HepG2 (cell line): ENCODE results near the gene NEK11. TPM values are rescaled to one million over a fixed set of nuclear protein-coding genes. Genes with fewer than 3 reads are reported as not detected.
A peak's percentile ranks its signal among the peaks of the same experiment; 100 is the strongest.

ENCODE experiments used
- ATAC-seq: fragments of 200-7000 bp; cut with Tn5 transposase; 3 replicates; pipeline ENCODE4 v1.9.1; 2020; ENCODE audit warnings: mild to moderate bottlenecking, moderate library complexity
- BruUV-seq: library from RNA; stranded (reverse); fragments of 400-500 nt; replicated peaks from 2 replicates; lab custom pipeline; 2021; lab: Mats Ljungman, UMichigan
- CTCF ChIA-PET: fragments of 300-600 bp; formaldehyde crosslinking; extraction: SDS; loops from one replicate; lab custom pipeline; 2021; ENCODE audit warnings: low total read pairs, inconsistent platforms, low intra/inter-chr PET ratio; lab: Yijun Ruan, JAX
- POLR2A ChIA-PET: fragments of 350-600 bp; sonication (Branson Sonifier 250); formaldehyde crosslinking; loops from one replicate; lab custom pipeline; 2020; ENCODE audit warnings: antibody characterized with exemption, inconsistent platforms; lab: Yijun Ruan, JAX
- DNase-seq: peaks from one replicate; pipeline ENCODE4 v3.0.0-alpha.2; 2015; ENCODE audit warnings: low spot score
- FAIRE-seq: peaks from 3 replicates; lab custom pipeline; 2011; peaks lifted over from hg19 to GRCh38; lab: Jason Lieb, UNC
- H2AFZ ChIP-seq: one replicate; pipeline ENCODE4 v1.6.1; 2011; ENCODE audit warnings: low read length, inconsistent platforms
- H3K27ac ChIP-seq: fragments of 300-600 bp; 3 replicates; pipeline ENCODE4 v1.8.0; 2011; ENCODE audit warnings: mixed run types, mild to moderate bottlenecking, mixed read lengths, low read length, inconsistent platforms; ENCODE audit not compliant: insufficient read depth; ENCODE audit errors: extremely low read length
- H3K27me3 ChIP-seq, 2 experiments: fragments of 200-600 bp in 1 of 2; 2 replicates in 1 of 2; 3 replicates in 1 of 2; pipeline versions ENCODE4 v1.6.0 to v1.8.0; 2011; ENCODE audit warnings: low read length in 2 of 2, mild to moderate bottlenecking in 2 of 2, moderate library complexity in 2 of 2, inconsistent platforms in 1 of 2; ENCODE audit not compliant: insufficient read depth in 2 of 2, control insufficient read depth in 1 of 2
- H3K36me3 ChIP-seq, 2 experiments: fragments of 200-600 bp in 1 of 2; replicated peaks in 1 of 2; 2 replicates in 1 of 2; 3 replicates in 1 of 2; pipeline versions ENCODE4 v1.5.1 to v1.8.0; 2011; ENCODE audit warnings: low read length in 2 of 2, inconsistent platforms in 1 of 2; ENCODE audit not compliant: insufficient read depth in 2 of 2, control insufficient read depth in 1 of 2
- H3K4me1 ChIP-seq: 2 replicates; pipeline ENCODE4 v1.5.1; 2012; ENCODE audit warnings: low read length, inconsistent platforms; ENCODE audit not compliant: insufficient read depth
- H3K4me2 ChIP-seq: 2 replicates; pipeline ENCODE4 v1.6.0; 2011; ENCODE audit warnings: low read depth, low read length, inconsistent platforms
- H3K4me3 ChIP-seq, 3 experiments: fragments of 200-600 bp in 1 of 3; sonication (generic), shearing (Covaris generic) in 1 of 3; replicated peaks in 1 of 3; 2 replicates each; pipeline ENCODE4 v1.5.1; 2011 to 2016; ENCODE audit warnings: low read length in 3 of 3, inconsistent platforms in 2 of 3, low read depth in 2 of 3, mild to moderate bottlenecking in 2 of 3, control low read depth in 1 of 3, mixed read lengths in 1 of 3; ENCODE audit not compliant: insufficient read depth in 1 of 3
- H3K79me2 ChIP-seq: one replicate; pipeline ENCODE4 v1.6.1; 2011; ENCODE audit warnings: low read length, inconsistent platforms; ENCODE audit not compliant: insufficient read depth
- H3K9ac ChIP-seq: 2 replicates; pipeline ENCODE4 v1.6.0; 2011; ENCODE audit warnings: mild to moderate bottlenecking, low read depth, low read length, inconsistent platforms; ENCODE audit not compliant: insufficient read depth
- H3K9me3 ChIP-seq: 2 replicates; pipeline ENCODE4 v1.5.1; 2012; ENCODE audit warnings: mild to moderate bottlenecking, low read length
- H4K20me1 ChIP-seq: 2 replicates; pipeline ENCODE4 v1.6.0; 2011; ENCODE audit warnings: inconsistent platforms, mild to moderate bottlenecking, low read length, moderate library complexity; ENCODE audit not compliant: insufficient read depth
- BCL6 ChIP-seq: IDR thresholded peaks from 2 replicates; pipeline ENCODE4 v1.6.1; 2016; ENCODE audit warnings: missing genetic modification reagents, missing compliant biosample characterization
- BHLHE40 ChIP-seq: IDR thresholded peaks from 2 replicates; pipeline ENCODE4 v1.6.1; 2011; ENCODE audit warnings: low read length, improper control_type of control experiment
- CREB1 ChIP-seq, 2 experiments: fragments of 450-650 bp in 1 of 2; IDR thresholded peaks; 2 replicates each; pipeline ENCODE4 v1.6.1; 2016 to 2017; ENCODE audit warnings: control low read depth in 1 of 2, mild to moderate bottlenecking in 1 of 2, missing compliant biosample characterization in 1 of 2, missing genetic modification characterization in 1 of 2
- HIVEP1 ChIP-seq: sonication (generic); formaldehyde crosslinking; IDR thresholded peaks from 2 replicates; pipeline ENCODE4 v1.4.0; 2020; ENCODE audit warnings: mild to moderate bottlenecking, missing genetic modification reagents
- HMGXB3 ChIP-seq: sonication (generic); formaldehyde crosslinking; IDR thresholded peaks from 2 replicates; pipeline ENCODE4 v1.4.0; 2020; ENCODE audit warnings: missing genetic modification reagents, borderline replicate concordance
- HNF4A ChIP-seq: sonication (generic); formaldehyde crosslinking; IDR thresholded peaks from 2 replicates; pipeline ENCODE4 v1.4.0; 2020; ENCODE audit warnings: missing genetic modification reagents
- SIN3B ChIP-seq: fragments of 150-350 bp; IDR thresholded peaks from 2 replicates; pipeline ENCODE4 v1.6.1; 2014; ENCODE audit warnings: low read length
- SMAD9 ChIP-seq: sonication (generic); formaldehyde crosslinking; IDR thresholded peaks from 2 replicates; pipeline ENCODE4 v1.5.1; 2020; ENCODE audit warnings: mild to moderate bottlenecking, missing genetic modification reagents
- ZBTB7A ChIP-seq: sonication (generic); formaldehyde crosslinking; IDR thresholded peaks from 2 replicates; pipeline ENCODE4 v1.8.0; 2022; ENCODE audit warnings: mild to moderate bottlenecking, missing genetic modification reagents
- ZFP82 ChIP-seq: sonication (generic); formaldehyde crosslinking; IDR thresholded peaks from 2 replicates; pipeline ENCODE4 v1.5.1; 2020; ENCODE audit warnings: mild to moderate bottlenecking, missing genetic modification reagents, borderline replicate concordance
- ZFY ChIP-seq: sonication (generic); formaldehyde crosslinking; IDR thresholded peaks from 2 replicates; pipeline ENCODE4 v1.4.0; 2020; ENCODE audit warnings: missing genetic modification reagents
- ZNF10 ChIP-seq: sonication (generic); formaldehyde crosslinking; IDR thresholded peaks from 2 replicates; pipeline ENCODE4 v1.4.0; 2020; ENCODE audit warnings: mild to moderate bottlenecking, low read depth, missing genetic modification reagents, borderline replicate concordance
- ZNF496 ChIP-seq: sonication (generic); formaldehyde crosslinking; IDR thresholded peaks from 2 replicates; pipeline ENCODE4 v1.8.1; 2023; ENCODE audit warnings: mild to moderate bottlenecking, moderate library complexity, missing genetic modification reagents; ENCODE audit not compliant: insufficient replicate concordance
- ZNF580 ChIP-seq: IDR thresholded peaks from 2 replicates; pipeline ENCODE4 v1.6.1; 2016; ENCODE audit warnings: low read depth, borderline replicate concordance
- ZNF670 ChIP-seq: sonication (generic); formaldehyde crosslinking; IDR thresholded peaks from 2 replicates; pipeline ENCODE4 v1.8.0; 2022; ENCODE audit warnings: mild to moderate bottlenecking, missing genetic modification reagents, borderline replicate concordance
- WGBS: methylation state at CpG from one replicate; pipeline ENCODE4 v1.1.6; 2017; ENCODE audit warnings: low lambda C conversion rate; 5-methylcytosine and 5-hydroxymethylcytosine counted together
- in situ Hi-C: cut with HindIII; loops from 2 replicates; pipeline ENCODE4 v1.10.0; 2017; ENCODE audit warnings: low pct_unique_long_range_greater_than_20kb; ENCODE audit not compliant: extremely low pct_ligation_motif_present
- intact Hi-C: fragments of 100-400 bp; cut with micrococcal nuclease; formaldehyde crosslinking; loops from one replicate; pipeline ENCODE4 v1.10.0; 2022; ENCODE audit not compliant: unreplicated experiment
- polyA plus RNA-seq, 8 experiments: library from polyadenylated mRNA; depleted of rRNA in 3 of 8; stranded (reverse) in 7 of 8; unstranded in 1 of 8; fragments of >200 nt; fragmentation: Illumina TruSeq in 4 of 8; extraction: Trizol in 4 of 8; gene quantifications; 2 replicates each; pipeline versions ENCODE4 v1.2.1 to v1.2.3, GENCODE V29; 2011 to 2016; ENCODE audit warnings: low read depth in 4 of 8, missing spikeins in 1 of 8, mixed read lengths in 1 of 8; ENCODE audit not compliant: insufficient read depth in 1 of 8
- total RNA-seq, 5 experiments: library from RNA; depleted of rRNA; stranded (reverse); fragments of >200 nt; fragmentation: Illumina TruSeq; extraction: Trizol; gene quantifications; 2 replicates each; pipeline ENCODE4 v1.2.3, GENCODE V29; 2016; ENCODE audit warnings: low read depth in 1 of 5

The NEK11 gene
- total and polyA plus RNA-seq, 2 of the 13 experiments (the other 11 are each of a cell fraction or from before 2014, with no cell fraction given), result 0.95 to 2.2 TPM

DNA sequence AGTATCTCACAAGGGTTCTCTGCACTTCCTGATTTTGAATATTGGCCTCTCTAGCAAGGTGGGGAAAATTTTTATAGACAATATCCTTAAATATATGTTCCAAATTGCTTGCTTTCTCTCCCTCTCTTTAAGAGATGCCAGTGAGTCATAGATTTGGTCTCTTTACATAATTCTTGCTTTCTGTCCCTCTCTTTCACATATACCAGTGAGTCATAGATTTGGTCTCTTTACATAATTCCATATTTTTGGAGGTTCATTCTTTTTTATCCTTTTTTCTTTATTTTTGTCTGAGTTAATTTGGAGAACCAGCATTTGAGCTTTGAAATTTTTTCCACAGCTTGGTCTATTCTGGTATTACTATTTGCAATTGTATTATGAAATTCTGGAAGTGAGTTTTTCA, 277.2 kb downstream of the NEK11 start:
- DNase-seq (no peak), ATAC-seq (no peak), FAIRE-seq (no peak)
- Histone ChIP-seq H3K9me3 (no peaks in the 10 kb centered on the region), H4K20me1 (no peaks in the 10 kb centered on the region), H3K4me1 (no peaks in the 10 kb centered on the region), H3K27ac (no peak overlapping the region), H3K36me3 (no peaks in the 10 kb centered on the region), H3K4me3 (no peak overlapping the region), H3K27me3 (no peaks in the 10 kb centered on the region), H2AFZ (no peak overlapping the region), H3K79me2 (no peaks in the 10 kb centered on the region), H3K4me2 (no peak overlapping the region), H3K9ac (no peak overlapping the region)
- no peak for TF ChIP-seq ZNF496 (CRISPR knock-in tag)
- TF ChIP-seq CREB1 (IDR thresholded peaks at IDR 0.05), result 0 out of 2 replicates have a peak, but pooled peaks have one; percentile 30
- no peak for TF ChIP-seq CREB1 (CRISPR knock-in tag; IDR thresholded peaks at IDR 0.05)
- ChIA-PET POLR2A (no interaction called here), CTCF (no interaction called here)
- BruUV-seq, result no TSS peak
- in situ Hi-C loops (no loop called here), intact Hi-C loops (no loop called here)

DNA sequence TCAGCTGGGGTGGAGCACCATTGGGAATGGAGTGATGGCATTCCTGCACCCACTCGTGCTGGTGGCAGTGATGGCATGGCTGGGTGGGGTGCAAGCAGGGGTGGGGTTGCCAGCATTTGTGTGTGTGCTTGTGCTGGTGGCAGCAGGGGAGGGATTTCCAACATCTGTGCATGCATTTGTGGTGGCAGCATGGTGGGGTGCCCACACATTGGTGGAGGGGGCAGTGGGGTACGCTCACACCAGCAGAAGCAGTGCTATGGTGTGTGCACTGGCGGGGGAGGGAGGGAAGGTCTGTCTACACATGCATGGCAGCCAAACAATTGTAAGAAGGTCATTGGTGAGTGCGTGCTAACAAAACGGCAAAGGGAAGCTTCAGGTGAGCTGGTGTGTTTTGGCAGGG, 278.2 kb downstream of the NEK11 start:
- FAIRE-seq (no peak), DNase-seq (no peak), ATAC-seq (no peak)
- Histone ChIP-seq H3K27ac (no peak overlapping the region), H3K9me3 (no peaks in the 10 kb centered on the region), H4K20me1 (no peaks in the 10 kb centered on the region), H3K36me3 (no peaks in the 10 kb centered on the region), H2AFZ (no peak overlapping the region), H3K9ac (no peak overlapping the region), H3K4me3 (no peak overlapping the region), H3K4me1 (no peaks in the 10 kb centered on the region), H3K4me2 (no peak overlapping the region), H3K27me3 (no peaks in the 10 kb centered on the region), H3K79me2 (no peaks in the 10 kb centered on the region)
- WGBS, result 33% methylated on average over 3 of the region's 5 CpGs
- intact Hi-C loops (no loop called here), in situ Hi-C loops (no loop called here)
- no TSS peak for BruUV-seq
- ChIA-PET POLR2A (no interaction called here), CTCF (no interaction called here)
- TF ChIP-seq SMAD9 (CRISPR knock-in tag) (no peak), ZFP82 (CRISPR knock-in tag) (no peak), ZNF10 (CRISPR knock-in tag) (no peak), HIVEP1 (no peak), HNF4A (CRISPR knock-in tag) (no peak), ZNF670 (CRISPR knock-in tag) (no peak), BHLHE40 (no peak), HMGXB3 (CRISPR knock-in tag) (no peak), ZFY (CRISPR knock-in tag) (no peak), SIN3B (no peak), ZBTB7A (CRISPR knock-in tag) (no peak), BCL6 (CRISPR knock-in tag) (no peak), ZNF580 (no peak)
